Measurements from ENCODE around the gene RHOXF2B.

RHOXF2B gene

GRCh38 chrX:120029354-120029753 is 48.1 kb downstream of the RHOXF2B start:
- ChIA-PET POLR2A (ENCODE audit: low non-redundant PET) (no interaction called here), CTCF (no interaction called here)
- no peak for TF ChIP-seq CTCF (conservative IDR thresholded peaks at IDR 0.05; ENCODE audit: low read depth)
- no peak for DNase-seq (ENCODE audit: low spot score)
- H3K27ac ChIP-seq: no peak overlapping the region

- no peak for DNase-seq (ENCODE audit: low spot score)
- no peak for TF ChIP-seq CTCF (conservative IDR thresholded peaks at IDR 0.05; ENCODE audit: low read depth)
- ChIA-PET POLR2A (ENCODE audit: low non-redundant PET) (no interaction called here), CTCF (no interaction called here)
- H3K27ac ChIP-seq: no peak overlapping the region
Observed at GRCh38 chrX:120023259-120023658, 54.2 kb downstream of the RHOXF2B start.

GRCh38 chrX:120022763-120023162 is 54.7 kb downstream of the RHOXF2B start:
- TF ChIP-seq CTCF (conservative IDR thresholded peaks at IDR 0.05; ENCODE audit: low read depth): no peak
- ChIA-PET CTCF (no interaction called here), POLR2A (ENCODE audit: low non-redundant PET) (no interaction called here)
- DNase-seq (ENCODE audit: low spot score): no peak
- no peak overlapping the region for H3K27ac ChIP-seq
